ENCODE measurements around the gene GPANK1. TPM values are rescaled to one million over a fixed set of nuclear protein-coding genes. Genes with fewer than 3 reads are reported as not detected.

GPANK1 gene
- total and polyA plus RNA-seq, 2 of the 13 experiments (the other 11 are each of a cell fraction or from before 2014, with no cell fraction given), result 15.4 to 22.8 TPM

DNA sequence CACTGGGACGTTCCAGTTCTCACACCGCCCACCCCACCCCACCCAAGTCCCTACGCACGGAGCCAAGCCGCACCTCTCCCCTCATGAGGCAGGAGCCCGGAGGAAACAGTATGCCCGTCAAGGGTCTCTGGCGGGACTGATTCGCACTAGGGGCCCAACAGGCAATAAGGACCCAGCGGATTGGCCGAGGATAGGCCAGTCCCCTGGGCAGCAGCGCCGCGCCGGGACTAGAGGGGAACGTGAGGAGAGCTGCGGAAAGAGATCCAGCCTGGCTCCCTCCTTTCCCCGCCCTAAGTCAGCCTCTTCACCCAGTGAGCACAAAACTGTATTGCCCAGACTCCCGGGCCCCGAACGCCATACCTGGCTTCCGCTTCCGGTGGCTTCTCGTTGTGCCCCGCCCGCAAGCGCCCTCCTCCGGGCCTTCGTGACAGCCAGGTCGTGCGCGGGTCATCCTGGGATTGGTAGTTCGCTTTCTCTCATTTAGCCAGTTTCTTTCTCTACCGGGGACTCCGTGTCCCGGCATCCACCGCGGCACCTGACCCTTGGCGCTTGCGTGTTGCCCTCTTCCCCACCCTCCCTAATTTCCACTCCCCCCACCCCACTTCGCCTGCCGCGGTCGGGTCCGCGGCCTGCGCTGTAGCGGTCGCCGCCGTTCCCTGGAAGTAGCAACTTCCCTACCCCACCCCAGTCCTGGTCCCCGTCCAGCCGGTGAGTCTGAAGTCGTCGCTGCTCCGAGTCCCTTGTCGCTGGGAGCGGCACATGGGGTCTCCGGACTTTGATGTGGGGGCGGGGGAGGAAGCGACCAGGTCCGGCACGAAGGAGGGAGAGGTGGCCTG is 922 bp upstream of the GPANK1 start, which contains the start of gene CSNK2B (continued):
- no peak for TF ChIP-seq CBX1 (IDR thresholded peaks at IDR 0.05; ENCODE audit: low read depth)
- TF ChIP-seq, protein P1, sequence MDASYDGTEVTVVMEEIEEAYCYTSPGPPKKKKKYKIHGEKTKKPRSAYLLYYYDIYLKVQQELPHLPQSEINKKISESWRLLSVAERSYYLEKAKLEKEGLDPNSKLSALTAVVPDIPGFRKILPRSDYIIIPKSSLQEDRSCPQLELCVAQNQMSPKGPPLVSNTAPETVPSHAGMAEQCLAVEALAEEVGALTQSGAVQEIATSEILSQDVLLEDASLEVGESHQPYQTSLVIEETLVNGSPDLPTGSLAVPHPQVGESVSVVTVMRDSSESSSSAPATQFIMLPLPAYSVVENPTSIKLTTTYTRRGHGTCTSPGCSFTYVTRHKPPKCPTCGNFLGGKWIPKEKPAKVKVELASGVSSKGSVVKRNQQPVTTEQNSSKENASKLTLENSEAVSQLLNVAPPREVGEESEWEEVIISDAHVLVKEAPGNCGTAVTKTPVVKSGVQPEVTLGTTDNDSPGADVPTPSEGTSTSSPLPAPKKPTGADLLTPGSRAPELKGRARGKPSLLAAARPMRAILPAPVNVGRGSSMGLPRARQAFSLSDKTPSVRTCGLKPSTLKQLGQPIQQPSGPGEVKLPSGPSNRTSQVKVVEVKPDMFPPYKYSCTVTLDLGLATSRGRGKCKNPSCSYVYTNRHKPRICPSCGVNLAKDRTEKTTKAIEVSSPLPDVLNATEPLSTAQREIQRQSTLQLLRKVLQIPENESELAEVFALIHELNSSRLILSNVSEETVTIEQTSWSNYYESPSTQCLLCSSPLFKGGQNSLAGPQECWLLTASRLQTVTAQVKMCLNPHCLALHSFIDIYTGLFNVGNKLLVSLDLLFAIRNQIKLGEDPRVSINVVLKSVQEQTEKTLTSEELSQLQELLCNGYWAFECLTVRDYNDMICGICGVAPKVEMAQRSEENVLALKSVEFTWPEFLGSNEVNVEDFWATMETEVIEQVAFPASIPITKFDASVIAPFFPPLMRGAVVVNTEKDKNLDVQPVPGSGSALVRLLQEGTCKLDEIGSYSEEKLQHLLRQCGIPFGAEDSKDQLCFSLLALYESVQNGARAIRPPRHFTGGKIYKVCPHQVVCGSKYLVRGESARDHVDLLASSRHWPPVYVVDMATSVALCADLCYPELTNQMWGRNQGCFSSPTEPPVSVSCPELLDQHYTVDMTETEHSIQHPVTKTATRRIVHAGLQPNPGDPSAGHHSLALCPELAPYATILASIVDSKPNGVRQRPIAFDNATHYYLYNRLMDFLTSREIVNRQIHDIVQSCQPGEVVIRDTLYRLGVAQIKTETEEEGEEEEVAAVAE (CRISPR knock-in tag; IDR thresholded peaks at IDR 0.05; ENCODE audit: borderline replicate concordance), result peak; percentile 98
- peak; percentile 40 for TF ChIP-seq ZNF350 (CRISPR knock-in tag; IDR thresholded peaks at IDR 0.05; ENCODE audit: borderline replicate concordance, low read depth)
- no peak for TF ChIP-seq ZNF674 (CRISPR knock-in tag; IDR thresholded peaks at IDR 0.05; ENCODE audit: low read depth)
- TF ChIP-seq ZFP36L1 (CRISPR knock-in tag; IDR thresholded peaks at IDR 0.05), result no peak; the same call in 1 of the 2 replicates
- peak; percentile 94 for TF ChIP-seq RBFOX2 (IDR thresholded peaks at IDR 0.05; ENCODE audit: low read depth, low read length)
- peak; percentile 73; the same call in 1 of the 2 replicates for TF ChIP-seq RXRA (CRISPR knock-in tag; IDR thresholded peaks at IDR 0.05)
- peak; percentile 45 for TF ChIP-seq ZBTB20 (CRISPR knock-in tag; IDR thresholded peaks at IDR 0.05; ENCODE audit: borderline replicate concordance, low read depth)
- TF ChIP-seq, protein P2, sequence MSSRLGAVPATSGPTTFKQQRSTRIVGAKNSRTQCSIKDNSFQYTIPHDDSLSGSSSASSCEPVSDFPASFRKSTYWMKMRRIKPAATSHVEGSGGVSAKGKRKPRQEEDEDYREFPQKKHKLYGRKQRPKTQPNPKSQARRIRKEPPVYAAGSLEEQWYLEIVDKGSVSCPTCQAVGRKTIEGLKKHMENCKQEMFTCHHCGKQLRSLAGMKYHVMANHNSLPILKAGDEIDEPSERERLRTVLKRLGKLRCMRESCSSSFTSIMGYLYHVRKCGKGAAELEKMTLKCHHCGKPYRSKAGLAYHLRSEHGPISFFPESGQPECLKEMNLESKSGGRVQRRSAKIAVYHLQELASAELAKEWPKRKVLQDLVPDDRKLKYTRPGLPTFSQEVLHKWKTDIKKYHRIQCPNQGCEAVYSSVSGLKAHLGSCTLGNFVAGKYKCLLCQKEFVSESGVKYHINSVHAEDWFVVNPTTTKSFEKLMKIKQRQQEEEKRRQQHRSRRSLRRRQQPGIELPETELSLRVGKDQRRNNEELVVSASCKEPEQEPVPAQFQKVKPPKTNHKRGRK (CRISPR knock-in tag; IDR thresholded peaks at IDR 0.05), result no peak
- no peak for TF ChIP-seq ZNF749 (CRISPR knock-in tag; IDR thresholded peaks at IDR 0.05; ENCODE audit: borderline replicate concordance)
- no peak for TF ChIP-seq MTF2 (CRISPR knock-in tag; IDR thresholded peaks at IDR 0.05; ENCODE audit: borderline replicate concordance)
- TF ChIP-seq ZNF619 (CRISPR knock-in tag; IDR thresholded peaks at IDR 0.05), result no peak; the same call in 1 of the 2 replicates
- TF ChIP-seq, protein P3, sequence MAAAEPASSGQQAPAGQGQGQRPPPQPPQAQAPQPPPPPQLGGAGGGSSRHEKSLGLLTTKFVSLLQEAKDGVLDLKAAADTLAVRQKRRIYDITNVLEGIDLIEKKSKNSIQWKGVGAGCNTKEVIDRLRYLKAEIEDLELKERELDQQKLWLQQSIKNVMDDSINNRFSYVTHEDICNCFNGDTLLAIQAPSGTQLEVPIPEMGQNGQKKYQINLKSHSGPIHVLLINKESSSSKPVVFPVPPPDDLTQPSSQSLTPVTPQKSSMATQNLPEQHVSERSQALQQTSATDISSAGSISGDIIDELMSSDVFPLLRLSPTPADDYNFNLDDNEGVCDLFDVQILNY (CRISPR knock-in tag; conservative IDR thresholded peaks at IDR 0.05), result no peak
- TF ChIP-seq ZNF282 (IDR thresholded peaks at IDR 0.05; ENCODE audit: partially characterized antibody), result no peak
- TF ChIP-seq ZNF713 (CRISPR knock-in tag; IDR thresholded peaks at IDR 0.05), result no peak
- peak; percentile 53; the same call in 1 of the 2 replicates for TF ChIP-seq ZNF616 (CRISPR knock-in tag; IDR thresholded peaks at IDR 0.05; ENCODE audit: low read depth)
- TF ChIP-seq FOXA3 (CRISPR knock-in tag; IDR thresholded peaks at IDR 0.05), result no peak; the same call in 1 of the 2 replicates
- TF ChIP-seq SOX6 (IDR thresholded peaks at IDR 0.05), result no peak
- TF ChIP-seq SOX6 (CRISPR knock-in tag; IDR thresholded peaks at IDR 0.05), result no peak; the same call in 1 of the 2 replicates
- peak; percentile 26; the same call in 1 of the 2 replicates for TF ChIP-seq SPEN (CRISPR knock-in tag; IDR thresholded peaks at IDR 0.05; ENCODE audit: low read depth)
- TF ChIP-seq, protein P4, sequence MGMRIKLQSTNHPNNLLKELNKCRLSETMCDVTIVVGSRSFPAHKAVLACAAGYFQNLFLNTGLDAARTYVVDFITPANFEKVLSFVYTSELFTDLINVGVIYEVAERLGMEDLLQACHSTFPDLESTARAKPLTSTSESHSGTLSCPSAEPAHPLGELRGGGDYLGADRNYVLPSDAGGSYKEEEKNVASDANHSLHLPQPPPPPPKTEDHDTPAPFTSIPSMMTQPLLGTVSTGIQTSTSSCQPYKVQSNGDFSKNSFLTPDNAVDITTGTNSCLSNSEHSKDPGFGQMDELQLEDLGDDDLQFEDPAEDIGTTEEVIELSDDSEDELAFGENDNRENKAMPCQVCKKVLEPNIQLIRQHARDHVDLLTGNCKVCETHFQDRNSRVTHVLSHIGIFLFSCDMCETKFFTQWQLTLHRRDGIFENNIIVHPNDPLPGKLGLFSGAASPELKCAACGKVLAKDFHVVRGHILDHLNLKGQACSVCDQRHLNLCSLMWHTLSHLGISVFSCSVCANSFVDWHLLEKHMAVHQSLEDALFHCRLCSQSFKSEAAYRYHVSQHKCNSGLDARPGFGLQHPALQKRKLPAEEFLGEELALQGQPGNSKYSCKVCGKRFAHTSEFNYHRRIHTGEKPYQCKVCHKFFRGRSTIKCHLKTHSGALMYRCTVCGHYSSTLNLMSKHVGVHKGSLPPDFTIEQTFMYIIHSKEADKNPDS (CRISPR knock-in tag; IDR thresholded peaks at IDR 0.05), result no peak

Data from HepG2 (cell line).